ENCODE measurements around the gene SFTPD.

Gene SFTPD

DNA sequence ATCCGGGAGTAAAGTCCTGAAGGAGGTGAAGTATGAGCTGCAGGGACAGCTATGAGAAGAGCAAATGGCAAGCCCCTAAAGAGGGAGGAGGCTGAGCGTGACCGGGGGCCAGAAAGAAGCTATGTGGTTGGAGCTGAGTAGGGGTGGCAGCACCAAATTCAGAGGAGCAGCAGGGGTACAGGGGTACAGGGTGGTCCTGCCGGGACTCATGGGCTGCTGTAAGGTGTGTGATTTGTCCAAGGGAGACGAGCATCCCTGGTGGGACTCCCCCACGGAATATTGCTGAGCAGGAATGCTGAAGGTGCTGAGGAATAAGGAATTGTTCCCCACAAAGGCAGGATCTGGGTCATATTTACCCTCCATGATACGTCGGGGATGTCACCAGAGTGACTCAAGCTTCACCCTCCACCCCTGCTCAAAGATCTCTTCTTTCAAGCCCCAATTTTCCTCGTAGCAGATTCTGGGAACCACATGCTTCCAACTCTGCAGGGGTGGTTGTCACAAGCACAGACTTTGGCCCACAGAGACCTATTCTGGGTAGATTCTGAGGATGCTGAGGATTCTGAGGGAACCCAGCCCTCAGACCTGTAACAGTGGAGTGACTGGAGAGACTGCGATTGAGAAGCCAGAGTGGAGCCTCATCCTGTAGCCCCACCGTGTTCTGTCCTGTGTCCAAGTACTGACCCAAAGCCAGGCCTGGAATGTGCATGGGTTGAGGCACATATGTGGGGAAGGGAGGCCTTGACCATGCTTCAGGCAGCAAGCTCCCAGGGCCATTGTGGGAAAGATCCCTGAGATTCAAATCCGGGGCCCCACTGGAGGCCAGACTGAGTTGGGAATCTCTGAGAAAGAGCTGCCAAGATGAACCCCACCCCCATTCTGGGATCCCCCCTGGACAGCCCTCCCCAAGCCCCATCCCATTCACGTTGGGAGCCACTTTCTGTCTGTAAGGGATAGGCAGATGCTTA lies 4.2 kb downstream of the SFTPD start:
- DNase-seq: no peak

GRCh38 chr10:79943871-79944270 lies 5.0 kb downstream of the SFTPD start:
- DNase-seq: no peak

DNA sequence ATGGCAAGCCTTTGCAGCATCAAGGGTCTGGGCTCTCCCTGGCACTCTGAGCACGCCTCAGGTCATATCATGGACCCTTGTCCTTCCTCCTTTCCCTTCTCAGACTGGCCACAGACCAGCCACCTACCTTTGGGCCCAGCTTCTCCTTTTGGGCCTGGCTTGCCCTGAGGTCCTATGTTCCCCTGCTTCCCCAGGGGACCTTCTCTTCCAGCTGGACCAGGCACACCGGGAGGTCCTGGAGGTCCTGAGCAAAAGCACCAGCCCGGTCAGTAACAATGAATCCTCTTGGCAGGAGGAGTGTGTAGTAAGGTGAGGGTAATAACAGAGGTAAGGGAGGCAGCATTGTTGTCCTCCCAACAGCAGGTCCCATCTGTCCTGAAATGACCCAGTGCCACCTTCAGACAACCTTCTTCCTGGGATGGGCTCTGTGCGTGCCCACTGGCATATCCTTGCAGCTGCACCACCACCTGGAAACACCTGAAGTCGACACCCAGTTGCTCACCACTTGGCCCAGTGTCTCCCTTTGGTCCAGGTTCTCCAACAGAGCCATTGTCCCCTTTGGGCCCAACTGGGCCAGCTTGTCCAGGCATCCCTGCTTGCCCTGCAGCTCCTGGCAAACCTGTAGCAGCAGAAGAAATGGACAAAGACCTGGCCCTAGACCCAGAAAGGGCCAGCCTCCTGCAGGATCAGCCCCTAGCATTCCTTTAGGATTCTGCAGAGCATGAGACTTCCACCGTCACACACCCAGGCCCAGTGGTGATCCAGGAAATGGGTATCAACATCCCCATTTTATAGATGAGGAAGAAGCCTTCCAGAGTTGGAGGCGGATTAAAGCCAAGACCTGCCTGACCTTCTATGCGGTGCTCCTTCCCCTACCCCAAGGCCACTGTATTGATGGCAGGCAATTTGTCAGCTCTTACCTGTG lies 6.4 kb downstream of the SFTPD start:
- DNase-seq: no peak

GRCh38 chr10:79941585-79942210 lies 7.2 kb downstream of the SFTPD start:
- DNase-seq: no peak

DNA sequence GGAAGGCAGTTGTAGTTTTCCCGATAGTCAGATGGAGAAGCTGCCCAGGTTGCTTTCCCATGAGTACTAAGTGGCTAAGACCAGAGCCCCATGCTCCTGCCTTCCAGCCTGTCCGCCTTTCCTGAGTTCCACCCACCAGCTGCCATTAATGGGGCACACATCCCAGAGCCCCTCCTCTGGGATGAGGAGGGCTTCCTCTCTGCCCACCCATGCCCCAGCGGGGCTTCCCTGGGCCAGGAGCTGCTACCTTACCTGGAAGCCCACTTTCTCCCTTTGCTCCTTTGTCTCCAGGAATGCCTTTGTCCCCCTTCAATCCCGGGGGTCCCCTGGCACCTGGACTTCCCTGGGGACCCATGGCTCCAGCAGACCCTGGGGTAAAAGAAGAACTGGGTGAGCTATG lies 7.8 kb downstream of the SFTPD start:
- no peak for DNase-seq

GRCh38 chr10:79940431-79940830 lies 8.5 kb downstream of the SFTPD start:
- no peak for DNase-seq

GRCh38 chr10:79939969-79940368 lies 8.9 kb downstream of the SFTPD start:
- no peak for DNase-seq

- DNase-seq: peak; percentile 91 to 92
Measured at GRCh38 chr10:79938728-79939406, 10.0 kb downstream of the SFTPD start.

- no peak for DNase-seq
Measured at GRCh38 chr10:79937701-79938151, 11.2 kb downstream of the SFTPD start.

- DNase-seq: no peak
Measured at GRCh38 chr10:79936625-79937615, 12.0 kb downstream of the SFTPD start.

DNA sequence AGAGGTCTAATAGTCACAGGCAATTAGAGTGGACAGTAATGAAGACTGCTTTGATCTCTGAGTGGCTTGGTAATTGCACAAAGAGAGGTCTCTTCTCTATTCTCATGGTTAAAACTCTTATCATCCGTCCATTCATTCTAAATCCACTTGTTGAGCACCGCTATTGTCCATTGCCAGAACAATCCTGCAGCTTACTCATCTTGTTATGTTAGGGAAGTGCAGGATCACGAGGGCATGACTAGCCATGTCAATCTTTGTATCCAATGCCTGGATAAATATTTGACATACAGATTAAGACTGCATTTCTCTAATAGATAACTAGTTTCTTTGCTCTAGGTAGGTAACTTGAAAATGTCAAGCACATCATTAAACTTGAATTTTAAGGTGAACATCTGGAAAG lies 14.9 kb downstream of the SFTPD start:
- DNase-seq: no peak

- DNase-seq: no peak
Measured at GRCh38 chr10:79932841-79933379, 16.0 kb downstream of the SFTPD start.

- no peak for DNase-seq
Measured at GRCh38 chr10:79932307-79932706, 16.6 kb downstream of the SFTPD start.

DNA sequence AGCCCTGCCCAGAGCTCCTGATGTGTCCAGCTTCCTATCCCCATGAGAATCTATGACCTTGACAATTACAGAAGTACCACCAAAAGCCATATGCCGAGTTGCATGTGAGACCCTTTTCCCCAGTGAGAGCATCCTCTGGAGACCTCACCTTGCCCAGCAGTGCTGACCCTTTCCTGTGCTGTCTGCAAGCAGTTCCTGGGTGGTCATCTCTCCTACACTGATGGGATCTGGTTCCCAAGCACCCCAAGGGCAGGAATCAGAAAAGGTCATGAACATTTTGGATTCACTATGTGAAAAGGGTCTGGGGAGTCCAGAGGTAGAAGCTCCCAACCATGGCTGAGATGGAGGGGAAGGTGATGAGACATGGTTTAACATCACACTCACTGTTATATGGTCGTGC lies 18.2 kb downstream of the SFTPD start:
- DNase-seq: no peak

- no peak for DNase-seq
Measured at GRCh38 chr10:79930267-79930666, 18.6 kb downstream of the SFTPD start.

- peak; percentile 39 to 44 for DNase-seq
Measured at GRCh38 chr10:79929409-79929904, 19.4 kb downstream of the SFTPD start.

GRCh38 chr10:79928028-79928583 lies 20.8 kb downstream of the SFTPD start:
- no peak for DNase-seq

- DNase-seq: no peak
Measured at GRCh38 chr10:79927111-79927828, 21.6 kb downstream of the SFTPD start.

DNA sequence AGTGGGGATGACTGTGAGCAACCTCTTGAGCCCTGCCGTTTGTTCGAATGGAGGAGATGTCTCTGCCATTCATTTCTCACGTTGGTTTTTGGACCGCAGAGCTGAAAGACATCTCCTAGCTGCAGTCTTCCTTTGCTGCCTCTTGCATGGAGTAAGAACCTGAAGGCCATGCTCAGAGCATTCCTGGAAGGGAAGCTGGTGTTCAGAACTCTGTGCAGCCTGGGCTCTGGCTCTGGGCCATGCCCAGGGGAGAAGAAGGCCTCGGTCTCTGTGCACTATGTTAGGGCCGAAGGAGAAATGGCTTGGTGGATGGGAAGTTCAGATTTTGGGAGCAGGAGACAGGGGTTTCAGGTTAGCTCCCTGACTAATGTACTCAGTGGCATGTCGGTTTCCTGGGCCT lies 22.9 kb downstream of the SFTPD start:
- DNase-seq: no peak

DNA sequence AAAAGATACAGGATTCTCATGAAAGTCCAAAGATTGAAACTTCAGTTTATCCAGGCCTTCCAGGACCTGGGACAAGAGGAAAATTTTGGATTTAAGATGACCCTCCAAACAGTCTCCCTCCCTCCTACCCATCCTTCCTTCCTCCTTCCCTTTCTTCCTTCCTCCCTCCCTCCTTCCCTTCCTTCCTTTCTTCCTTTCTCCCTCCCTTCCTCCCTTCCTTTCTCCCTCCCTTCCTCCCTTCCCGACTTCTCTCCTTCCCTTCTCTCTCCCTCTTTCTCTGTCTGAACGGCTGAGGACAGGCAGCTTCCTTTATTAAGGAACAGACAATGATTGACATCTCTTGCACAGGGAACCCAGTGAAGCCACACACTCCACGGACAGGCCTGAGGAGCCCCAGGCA lies 23.3 kb downstream of the SFTPD start:
- DNase-seq: no peak

Measured in Kasumi-1 (cell line).